GM21367 (cell line): ENCODE measurements around the gene TEX36.
"Not testable (repeated sequence)": the region's sequence is repeated elsewhere in the genome, so short reads cannot be mapped to it uniquely, and the experiment has no call there.

Experiments used
- ATAC-seq: cut with Tn5 transposase; IDR thresholded peaks from one replicate; pipeline ENCODE4 v1.9.1; 2021; ENCODE audit not compliant: unreplicated experiment

The TEX36 gene

DNA sequence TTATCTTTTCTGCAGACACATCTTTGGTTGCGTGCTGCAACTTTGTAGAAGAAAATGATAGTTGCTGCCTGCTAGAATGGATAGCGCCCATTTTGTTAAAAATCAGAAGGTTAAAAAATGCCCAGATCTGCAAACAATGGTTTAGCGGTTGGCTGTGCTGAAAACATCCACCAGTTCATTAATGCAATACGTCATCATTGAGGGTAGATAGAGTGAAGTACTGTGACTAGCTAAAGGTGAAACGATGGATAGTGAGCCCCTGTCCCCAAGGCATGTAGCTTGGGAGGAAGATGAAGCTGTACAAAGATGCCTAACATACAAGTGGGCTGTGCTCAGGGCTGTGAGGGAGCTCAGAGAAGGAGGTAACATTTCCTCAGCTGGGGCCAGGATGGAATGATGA, 48.4 kb downstream of the TEX36 start:
- no peak for ATAC-seq

DNA sequence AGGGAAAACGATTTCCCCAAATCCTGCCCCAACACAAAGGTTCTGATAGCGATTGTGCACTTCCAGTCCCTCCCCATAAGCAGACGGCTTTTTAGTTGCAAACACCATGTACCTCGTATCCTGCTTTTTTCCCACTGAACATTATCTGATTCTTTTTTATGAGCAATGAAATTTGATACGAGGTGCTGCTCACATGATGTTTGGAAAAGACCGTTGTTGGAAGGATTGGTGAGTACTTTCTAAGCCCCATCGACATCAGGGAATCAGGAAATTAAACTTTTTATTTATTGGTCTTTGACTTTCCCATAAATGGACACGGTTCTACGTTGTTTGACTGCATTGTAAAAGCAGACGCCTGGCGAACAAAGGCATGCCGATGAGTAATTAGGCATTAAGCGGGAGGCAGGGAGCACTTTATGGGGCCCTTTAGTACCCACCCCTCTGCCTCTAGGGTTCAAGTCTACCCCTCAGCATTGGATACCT, 49.4 kb downstream of the TEX36 start:
- no peak for ATAC-seq

DNA sequence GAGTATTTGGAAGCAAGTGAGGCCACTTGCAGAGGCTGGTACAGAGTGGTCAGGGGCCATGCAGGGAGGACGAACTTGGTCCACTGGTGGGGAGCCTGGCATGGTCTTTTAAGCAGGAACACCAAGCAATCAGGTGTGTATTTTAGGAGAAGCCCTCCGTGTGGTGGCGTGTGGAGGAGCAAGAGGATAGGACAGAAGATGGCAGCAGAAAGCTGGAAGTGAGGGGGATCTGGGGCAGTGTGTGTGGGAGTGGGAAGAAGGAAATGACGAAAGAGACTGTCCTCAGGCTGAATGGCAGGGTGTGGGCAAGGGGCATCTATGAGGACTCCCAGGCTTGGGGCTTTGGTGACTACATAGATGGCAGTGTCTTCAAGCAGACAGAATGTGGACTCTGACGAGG, 51.2 kb downstream of the TEX36 start:
- ATAC-seq: no peak

DNA sequence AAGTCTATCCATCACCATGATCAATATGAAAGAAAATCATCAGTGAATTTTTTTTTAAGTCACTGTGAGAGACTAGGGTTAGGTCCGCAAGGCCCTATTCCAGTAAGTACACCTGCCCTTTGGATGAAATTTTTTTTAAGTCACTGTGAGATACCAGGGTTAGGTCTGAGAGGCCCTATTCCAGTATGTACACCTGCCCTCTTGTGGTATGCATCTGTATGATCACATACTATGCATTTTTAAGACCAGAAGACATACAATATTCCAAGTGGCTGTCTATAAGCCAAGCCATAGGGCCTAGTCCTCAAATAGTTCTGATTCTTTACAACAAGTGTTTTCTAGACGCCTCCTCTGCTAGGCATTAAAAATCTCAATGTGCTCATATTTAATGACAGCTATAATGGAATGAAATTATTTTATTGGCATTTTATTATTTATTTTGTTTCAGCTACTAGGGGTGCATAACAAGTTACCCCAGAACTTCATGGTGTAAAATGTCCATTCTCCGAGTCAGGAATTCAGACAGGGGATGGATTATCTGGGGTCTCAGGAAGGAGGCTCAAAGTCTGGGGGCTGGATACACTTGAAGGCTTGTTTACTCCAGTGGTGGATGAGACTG, 53.1 kb downstream of the TEX36 start:
- no peak for ATAC-seq

DNA sequence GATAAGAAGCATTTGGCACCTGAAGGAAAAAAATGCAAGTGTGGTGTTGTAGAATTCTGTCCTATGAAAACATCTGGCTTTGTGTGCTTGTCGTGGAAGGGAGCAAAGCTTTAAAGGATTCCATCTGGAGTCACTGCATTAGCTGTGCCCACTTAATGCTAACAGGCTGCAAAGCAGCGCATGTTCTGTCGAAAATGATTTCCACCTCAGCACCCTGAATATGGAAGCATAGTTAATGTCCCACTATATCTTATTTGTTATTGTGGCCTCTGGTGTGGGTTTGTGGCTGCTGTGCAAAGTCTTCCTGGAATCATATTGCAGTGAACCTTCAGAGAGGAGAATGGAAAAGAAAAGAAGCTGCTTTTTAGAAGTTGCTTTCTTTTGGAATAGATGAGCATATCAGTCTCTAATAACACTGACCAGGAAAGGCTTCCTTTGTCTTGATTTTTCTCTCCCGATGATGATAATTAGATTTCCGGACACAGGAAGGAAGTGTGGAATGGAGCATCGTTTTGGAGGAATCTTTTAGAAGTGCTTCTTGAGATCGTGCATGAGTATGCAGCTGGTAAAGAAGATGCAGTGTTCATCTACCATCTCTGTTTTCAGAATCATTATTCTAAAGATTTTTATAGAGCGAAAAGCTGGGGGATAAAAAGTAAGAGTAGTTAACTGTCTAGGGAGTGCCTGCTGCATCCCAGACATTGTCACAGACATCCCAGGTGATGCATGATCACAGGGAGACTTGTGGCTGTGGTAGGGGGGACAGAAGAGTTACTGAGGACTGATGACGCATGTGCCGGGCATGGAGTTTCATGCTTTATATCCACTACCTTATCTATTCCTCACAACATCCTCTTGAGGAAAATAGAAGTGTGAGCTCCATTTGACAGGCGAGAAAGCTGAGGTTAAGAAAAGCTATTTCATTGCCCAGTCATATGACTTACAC, 54.6 kb downstream of the TEX36 start:
- no peak for ATAC-seq

DNA sequence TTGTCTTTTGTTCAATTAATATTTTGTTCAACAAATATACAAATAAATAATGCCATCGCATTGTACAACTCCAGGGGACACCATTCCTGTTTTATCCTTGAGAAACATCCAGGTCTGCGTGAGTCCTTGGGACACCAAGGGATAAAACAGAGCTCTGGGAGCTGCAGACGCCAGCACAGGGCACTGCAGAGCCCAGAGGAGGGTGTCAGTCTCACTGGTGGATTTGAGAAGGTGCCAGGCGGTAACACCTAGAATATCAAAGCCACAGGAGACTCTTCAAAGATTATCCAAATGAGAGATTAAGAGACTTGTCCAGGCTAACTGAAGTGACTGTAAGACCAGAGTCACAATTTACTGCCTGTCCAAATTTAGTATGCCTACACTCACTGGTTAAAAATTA, 55.3 kb downstream of the TEX36 start:
- no peak for ATAC-seq

DNA sequence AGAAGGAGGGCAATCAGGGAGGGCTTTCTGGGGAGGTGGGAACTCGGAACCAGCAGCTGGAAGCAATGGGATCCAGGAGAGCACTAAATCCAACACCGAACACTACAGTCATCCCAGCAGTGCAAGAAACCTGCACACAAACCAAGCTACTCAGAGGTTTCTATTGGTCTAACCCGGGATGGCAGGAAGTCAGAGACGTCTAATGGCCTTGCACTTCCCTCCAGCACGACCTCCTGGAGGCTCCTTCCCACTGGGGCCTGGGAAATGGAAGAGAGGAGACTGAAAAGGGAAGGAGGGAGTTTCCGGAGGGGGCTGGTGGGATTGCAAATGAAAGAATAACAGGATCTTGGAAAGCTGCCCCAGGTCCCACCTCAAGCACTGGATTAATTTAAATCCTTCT, 56.3 kb downstream of the TEX36 start:
- ATAC-seq: no peak

DNA sequence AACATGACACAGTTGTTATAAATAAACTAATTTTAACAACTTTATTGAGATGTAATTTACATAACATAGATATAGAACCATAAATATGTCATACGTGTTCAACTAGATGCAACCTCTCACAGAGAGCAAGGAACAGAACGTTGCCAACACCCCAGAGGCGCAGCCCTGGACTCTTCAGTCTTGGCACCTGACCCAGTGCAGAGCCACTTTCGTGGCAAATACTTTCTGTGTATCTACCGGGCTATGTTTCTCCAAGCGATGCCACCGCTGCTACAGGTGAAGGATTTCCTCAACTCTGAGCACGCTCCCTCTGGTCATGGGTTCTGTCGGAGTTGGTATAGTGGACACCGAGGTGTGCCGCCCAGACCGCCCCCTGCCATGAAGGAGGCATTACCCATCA, 57.4 kb downstream of the TEX36 start:
- ATAC-seq: no peak

DNA sequence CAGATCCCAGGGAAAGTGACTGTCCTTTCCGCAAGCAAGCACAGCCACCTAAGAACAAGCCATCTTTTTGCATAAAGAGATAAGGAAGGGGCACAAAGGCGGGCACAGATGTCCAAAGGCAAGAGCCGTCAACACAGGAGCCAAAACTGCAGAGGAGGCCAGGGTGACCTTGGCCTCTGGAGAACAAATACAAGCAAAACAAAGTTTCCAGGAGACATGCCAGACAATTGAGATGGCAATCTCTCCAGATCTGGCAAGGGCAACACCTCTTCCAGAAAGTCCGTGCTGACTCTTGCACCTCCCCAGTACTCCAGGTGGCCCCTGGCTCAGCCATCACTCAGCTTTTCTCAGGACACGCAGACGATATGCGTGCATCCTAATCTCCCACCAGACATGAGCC, 58.2 kb downstream of the TEX36 start:
- ATAC-seq: no peak

DNA sequence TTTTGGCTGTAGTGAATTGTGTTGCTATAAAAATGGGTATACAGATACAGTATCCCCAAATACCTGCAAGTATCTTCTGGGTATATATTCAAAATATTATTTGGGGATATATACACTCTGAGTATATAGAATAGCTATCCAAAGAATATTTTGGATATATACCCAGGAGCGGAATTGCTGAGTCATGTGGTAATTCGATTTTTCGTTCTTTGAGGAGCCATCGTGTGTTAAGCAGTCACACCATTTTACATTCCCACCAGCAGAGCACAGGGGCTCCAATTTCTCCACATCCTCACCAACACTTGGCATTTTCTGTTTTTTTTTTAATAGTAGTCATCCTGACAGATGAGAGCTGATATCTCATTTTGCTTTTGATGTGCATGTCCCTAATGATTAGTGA, 61.9 kb downstream of the TEX36 start:
- ATAC-seq: no peak

DNA sequence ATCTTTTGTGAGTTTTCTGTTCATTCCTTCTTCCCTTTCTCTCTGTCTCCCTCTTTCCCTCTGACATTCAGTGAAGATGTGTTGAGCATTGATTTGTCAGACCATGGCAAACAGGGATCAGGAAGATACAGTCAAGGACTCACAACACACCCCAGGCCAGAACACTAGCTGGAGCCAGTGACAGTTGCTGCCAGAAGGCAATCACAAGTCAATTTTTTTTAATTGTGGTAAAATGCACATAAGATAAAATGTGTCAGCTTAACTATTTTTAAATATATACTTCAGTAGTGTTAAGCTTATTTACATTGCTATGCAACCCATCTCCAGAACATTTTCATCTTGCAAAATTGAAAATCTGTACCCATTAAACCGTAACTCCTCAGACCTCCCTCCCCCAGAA, 62.6 kb downstream of the TEX36 start:
- ATAC-seq: no peak

DNA sequence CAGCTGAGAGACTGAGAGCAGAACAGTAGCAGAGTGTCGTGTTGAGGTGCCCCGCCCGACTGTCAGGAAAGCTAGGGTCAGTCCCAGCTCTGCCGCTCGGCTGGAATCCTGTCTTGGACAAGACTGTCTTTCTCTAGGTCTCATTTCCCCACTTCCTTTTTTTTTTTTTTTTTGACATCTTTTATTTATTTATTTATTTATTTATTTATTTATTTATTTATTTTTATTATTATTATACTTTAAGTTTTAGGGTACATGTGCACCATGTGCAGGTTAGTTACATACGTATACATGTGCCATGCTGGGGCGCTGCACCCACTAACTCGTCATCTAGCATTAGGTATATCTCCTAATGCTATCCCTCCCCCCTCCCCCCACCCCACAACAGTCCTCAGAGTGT, 69.9 kb downstream of the TEX36 start:
- ATAC-seq: not testable (repeated sequence)

DNA sequence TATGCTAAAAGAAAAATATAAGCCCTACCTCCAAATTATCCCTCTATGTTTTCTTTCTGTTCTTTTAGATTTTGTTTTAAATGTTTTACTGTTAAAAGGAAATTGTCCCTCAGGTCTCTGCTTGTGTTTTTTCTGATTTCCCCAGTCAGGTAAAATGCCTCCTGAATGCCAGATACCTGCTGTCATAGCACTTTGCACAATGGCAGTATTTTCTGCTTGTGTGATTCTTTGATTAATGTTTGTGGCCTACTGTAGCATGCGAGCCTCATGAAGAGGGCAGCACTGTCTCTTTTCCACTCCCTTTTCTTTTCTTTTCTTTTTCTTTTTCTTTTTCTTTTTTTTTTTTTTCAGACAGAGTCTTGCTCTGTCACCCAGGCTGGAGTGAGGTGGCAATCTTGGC, 71.2 kb downstream of the TEX36 start:
- no peak for ATAC-seq

DNA sequence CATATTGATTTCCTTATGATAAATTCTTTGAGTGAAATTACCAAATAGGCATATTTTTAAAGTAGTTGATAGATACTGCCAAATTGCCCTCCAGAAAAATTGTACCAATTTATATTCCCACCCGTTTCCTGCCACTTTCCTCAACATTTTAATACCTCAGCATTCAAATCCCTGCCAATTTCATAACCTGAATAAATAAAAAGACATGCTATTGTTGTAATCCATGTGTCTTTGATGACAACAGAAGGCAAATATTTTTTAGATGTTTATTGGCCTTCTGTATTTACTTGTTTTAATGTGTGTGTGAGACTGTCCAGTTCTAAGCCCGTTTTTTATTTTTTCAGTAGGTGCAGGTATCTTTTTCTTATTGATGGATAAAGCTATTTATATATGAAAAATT, 71.7 kb downstream of the TEX36 start:
- ATAC-seq: no peak

DNA sequence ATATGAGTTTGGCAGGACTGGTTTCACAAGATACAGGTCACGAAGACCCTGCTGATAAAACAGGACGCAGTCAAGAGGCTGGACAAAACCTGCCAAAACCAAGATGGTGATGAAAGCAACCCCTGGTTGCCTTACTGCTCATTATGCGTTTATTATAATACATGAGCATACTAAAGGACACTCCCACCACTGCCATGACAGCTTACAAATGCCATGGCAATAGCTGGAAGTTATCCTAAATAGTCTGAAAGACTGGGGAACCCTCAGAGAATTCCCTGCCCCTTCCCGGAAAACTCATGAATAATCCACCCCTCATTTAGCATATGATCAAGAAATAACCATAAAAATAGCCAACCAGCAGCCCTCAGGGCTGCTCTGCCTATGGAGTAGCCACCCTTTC, 73.1 kb downstream of the TEX36 start:
- ATAC-seq: no peak

DNA sequence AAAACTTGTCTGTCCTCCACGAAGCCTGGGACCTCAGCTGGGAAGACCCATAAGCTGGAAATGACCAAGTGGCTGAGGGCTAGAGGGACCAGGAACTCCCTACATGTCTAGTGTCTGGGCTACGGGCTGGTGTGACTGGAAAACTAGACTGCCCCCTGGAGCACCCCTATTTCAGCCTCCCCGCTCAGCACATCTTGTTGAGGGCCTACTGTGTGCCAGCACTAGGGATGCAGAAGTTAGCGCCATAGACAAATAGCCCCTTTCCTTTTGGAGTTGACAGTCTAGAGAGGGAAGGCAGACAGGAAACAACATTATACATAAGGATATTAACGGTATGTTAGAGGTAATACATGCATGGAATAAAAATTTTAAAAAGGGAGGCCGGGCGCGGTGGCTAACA, 74.5 kb downstream of the TEX36 start:
- ATAC-seq: no peak

DNA sequence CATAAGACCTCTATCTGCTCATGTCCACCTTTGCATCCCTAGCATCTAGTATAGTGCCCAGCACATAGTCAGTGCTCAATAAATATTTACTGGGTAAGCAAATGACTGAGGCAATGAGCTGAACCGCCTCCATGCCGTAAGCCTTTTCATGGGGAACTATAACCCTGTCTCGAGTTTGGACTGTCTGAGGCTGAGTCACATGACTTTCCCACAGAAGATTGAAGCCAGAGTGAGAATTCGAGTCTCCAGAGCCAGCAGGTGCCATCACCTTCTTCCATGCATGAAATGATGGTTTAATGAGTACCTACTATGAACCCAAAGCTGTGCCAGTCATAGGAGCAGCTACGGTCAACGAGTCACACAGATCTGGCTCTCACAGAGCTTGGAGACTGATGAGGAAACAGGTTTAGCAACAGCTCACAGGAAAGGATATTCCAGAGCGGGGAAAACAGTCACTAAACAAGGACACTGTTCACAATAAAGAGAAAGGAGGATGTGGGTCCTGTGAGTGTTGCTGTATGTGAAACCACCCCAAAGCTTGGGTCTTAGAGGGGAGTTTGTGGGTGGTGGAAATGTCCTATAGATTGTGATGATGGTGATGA, 75.2 kb downstream of the TEX36 start:
- ATAC-seq: no peak

DNA sequence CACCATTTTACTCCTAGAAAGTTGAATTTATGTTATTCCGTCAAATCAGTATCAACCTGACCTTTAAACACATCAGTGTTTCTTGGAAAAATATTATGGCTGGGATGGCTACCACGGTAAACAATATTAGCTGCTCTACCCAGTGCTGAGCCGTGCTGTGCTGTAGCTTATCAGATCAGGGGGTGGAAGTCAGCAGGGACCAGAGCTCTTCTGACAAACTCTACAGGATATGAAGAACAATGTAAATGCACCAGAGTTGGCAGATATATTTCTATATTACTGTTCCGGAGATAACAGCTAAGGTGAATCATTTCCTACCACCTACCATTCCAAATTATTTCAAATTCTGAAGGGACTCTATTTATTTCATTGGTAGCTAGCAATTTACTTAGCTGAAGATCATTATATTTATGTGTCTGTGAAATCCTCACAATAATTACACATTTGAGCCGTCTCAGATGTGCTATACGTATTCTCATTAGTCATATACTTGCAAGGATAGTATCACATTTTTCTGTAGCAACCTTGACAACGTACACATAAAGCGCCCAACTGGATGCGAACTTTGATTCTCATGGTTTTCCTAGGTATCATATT, 76.5 kb downstream of the TEX36 start:
- ATAC-seq: no peak
